Sigmoid colon (tissue), 7 donors: ENCODE data around the gene PCSK9. TPM values are rescaled to one million over a fixed set of nuclear protein-coding genes. Genes with fewer than 3 reads are reported as not detected.

Source experiments
- DNase-seq: peaks from one replicate; pipeline ENCODE4 v3.0.0-alpha.2; 2019
- H3K27ac ChIP-seq, 4 donors: fragments of 200-600 bp; sonication (generic); one replicate each; pipeline ENCODE4 v1.5.1; 2016 to 2019; ENCODE audit warnings: mild to moderate bottlenecking in 1 of 4
- H3K27me3 ChIP-seq, 3 donors: fragments of 200-600 bp; sonication (generic); one replicate each; pipeline ENCODE4 v1.5.1; 2019; ENCODE audit warnings: mild to moderate bottlenecking in 1 of 3
- H3K36me3 ChIP-seq, 4 donors: fragments of 200-600 bp; sonication (generic); one replicate each; pipeline ENCODE4 v1.5.1; 2016 to 2019
- H3K4me1 ChIP-seq, 4 donors: fragments of 200-600 bp; sonication (generic); one replicate each; pipeline ENCODE4 v1.5.1; 2017 to 2019
- H3K4me3 ChIP-seq, 4 donors: fragments of 200-600 bp; sonication (generic); one replicate each; pipeline ENCODE4 v1.5.1; 2017 to 2019; ENCODE audit warnings: mild to moderate bottlenecking in 2 of 4, moderate library complexity in 1 of 4
- H3K9me3 ChIP-seq, 4 donors: fragments of 200-600 bp in 3 of 4; sonication (generic) in 3 of 4; one replicate each; pipeline versions ENCODE4 v1.5.1 to v1.6.1; 2013 to 2019
- EP300 ChIP-seq, 4 donors: sonication (generic); formaldehyde crosslinking; IDR thresholded peaks; one replicate each; pipeline ENCODE4 v1.6.1; 2017; ENCODE audit warnings: antibody characterized with exemption in 4 of 4
- POLR2A ChIP-seq, 2 donors: fragments of 450-650 bp; IDR thresholded peaks; one replicate each; pipeline ENCODE4 v1.6.1; 2016; ENCODE audit warnings: antibody characterized with exemption in 2 of 2, mild to moderate bottlenecking in 2 of 2, moderate library complexity in 2 of 2
- POLR2AphosphoS5 ChIP-seq, 4 donors: sonication (generic); formaldehyde crosslinking; IDR thresholded peaks; one replicate each; pipeline ENCODE4 v1.6.1; 2017; ENCODE audit warnings: antibody characterized with exemption in 4 of 4
- WGBS, 2 donors: extraction: QIAGEN DNeasy Blood & Tissue Kit; methylation state at CpG; one replicate each; pipeline ENCODE4 v1.1.7; 2013; 5-methylcytosine and 5-hydroxymethylcytosine counted together
- intact Hi-C: fragments of 100-400 bp; cut with DNase I; formaldehyde crosslinking; loops from one replicate; pipeline ENCODE4 v1.15.1; 2023
- polyA plus RNA-seq, 3 donors: library from polyadenylated mRNA; stranded (reverse); fragments of 200-250 nt; gene quantifications; one replicate each; pipeline ENCODE4 v1.2.3, GENCODE V29; 2013
- total RNA-seq, 4 donors: library from RNA; depleted of rRNA; stranded (reverse); fragments of >200 nt; gene quantifications; one replicate each; pipeline ENCODE4 v1.1.0, GENCODE V29; 2016
- TF ChIP-seq, protein P1 (sequence below), 4 experiments: fragments of 450-650 bp in 3 of 4; fragments of 200-600 bp in 1 of 4; IDR thresholded peaks; one replicate each; pipeline ENCODE4 v1.5.1; 2016 to 2019; ENCODE audit warnings: antibody characterized with exemption in 4 of 4, mild to moderate bottlenecking in 3 of 4, moderate library complexity in 2 of 4
- donor health status: healthy with polysubstance abuse.
- donor health status: Bipolar disorder and iron deficiency.
- donor health status: healthy.

PCSK9 gene
- total and polyA plus RNA-seq, 7 donors: 0.28 to 41.9 (median 3.4) TPM; not detected in 3

DNA sequence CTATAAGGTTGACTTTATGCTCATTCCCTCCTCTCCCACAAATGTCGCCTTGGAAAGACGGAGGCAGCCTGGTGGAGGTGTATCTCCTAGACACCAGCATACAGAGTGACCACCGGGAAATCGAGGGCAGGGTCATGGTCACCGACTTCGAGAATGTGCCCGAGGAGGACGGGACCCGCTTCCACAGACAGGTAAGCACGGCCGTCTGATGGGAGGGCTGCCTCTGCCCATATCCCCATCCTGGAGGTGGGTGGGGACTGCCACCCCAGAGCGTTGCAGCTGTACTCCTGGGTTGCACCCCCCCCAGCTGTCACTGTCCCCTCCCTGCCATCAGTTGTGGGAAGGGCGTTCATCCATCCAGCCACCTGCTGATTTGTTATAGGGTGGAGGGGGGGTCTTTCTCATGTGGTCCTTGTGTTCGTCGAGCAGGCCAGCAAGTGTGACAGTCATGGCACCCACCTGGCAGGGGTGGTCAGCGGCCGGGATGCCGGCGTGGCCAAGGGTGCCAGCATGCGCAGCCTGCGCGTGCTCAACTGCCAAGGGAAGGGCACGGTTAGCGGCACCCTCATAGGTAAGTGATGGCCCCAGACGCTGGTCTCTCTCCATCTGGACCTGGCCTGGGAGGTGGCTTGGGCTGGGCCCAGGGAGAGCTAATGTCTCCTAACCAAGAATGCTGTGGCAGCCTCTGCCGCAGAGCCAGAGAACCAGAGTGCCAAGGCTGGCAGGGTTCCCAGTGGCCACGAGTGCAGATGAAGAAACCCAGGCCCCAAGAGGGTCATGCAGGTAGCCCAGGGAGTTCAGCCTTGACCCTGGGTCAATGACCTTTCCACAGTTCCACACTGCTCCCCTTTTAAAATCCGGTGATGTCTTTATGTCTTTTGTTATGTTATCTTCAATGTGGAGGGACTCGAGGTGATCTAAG is 13.1 kb downstream of the PCSK9 start:
- H3K4me3 ChIP-seq: no peak overlapping the region
- intact Hi-C loops: no loop called here
- 88 to 90% methylated on average over 29 of the region's 29 CpGs for WGBS, 2 donors
- H3K4me1 ChIP-seq: peaks cover 0 to 9% (median 7%) of the 10 kb centered on the region in 4 donors
- no peaks in the 10 kb centered on the region for H3K36me3 ChIP-seq
- no peaks in the 10 kb centered on the region for H3K9me3 ChIP-seq
- H3K27ac ChIP-seq: no peak overlapping the region
- H3K27me3 ChIP-seq: no peaks in the 10 kb centered on the region
- TF ChIP-seq EP300 (IDR thresholded peaks at IDR 0.05): no peak
- TF ChIP-seq POLR2A (IDR thresholded peaks at IDR 0.05): no peak
- TF ChIP-seq, protein P1, sequence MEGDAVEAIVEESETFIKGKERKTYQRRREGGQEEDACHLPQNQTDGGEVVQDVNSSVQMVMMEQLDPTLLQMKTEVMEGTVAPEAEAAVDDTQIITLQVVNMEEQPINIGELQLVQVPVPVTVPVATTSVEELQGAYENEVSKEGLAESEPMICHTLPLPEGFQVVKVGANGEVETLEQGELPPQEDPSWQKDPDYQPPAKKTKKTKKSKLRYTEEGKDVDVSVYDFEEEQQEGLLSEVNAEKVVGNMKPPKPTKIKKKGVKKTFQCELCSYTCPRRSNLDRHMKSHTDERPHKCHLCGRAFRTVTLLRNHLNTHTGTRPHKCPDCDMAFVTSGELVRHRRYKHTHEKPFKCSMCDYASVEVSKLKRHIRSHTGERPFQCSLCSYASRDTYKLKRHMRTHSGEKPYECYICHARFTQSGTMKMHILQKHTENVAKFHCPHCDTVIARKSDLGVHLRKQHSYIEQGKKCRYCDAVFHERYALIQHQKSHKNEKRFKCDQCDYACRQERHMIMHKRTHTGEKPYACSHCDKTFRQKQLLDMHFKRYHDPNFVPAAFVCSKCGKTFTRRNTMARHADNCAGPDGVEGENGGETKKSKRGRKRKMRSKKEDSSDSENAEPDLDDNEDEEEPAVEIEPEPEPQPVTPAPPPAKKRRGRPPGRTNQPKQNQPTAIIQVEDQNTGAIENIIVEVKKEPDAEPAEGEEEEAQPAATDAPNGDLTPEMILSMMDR (IDR thresholded peaks at IDR 0.05): no peak
- TF ChIP-seq POLR2AphosphoS5 (IDR thresholded peaks at IDR 0.05): no peak
- no peak for DNase-seq

- Histone ChIP-seq H3K27me3 (no peaks in the 10 kb centered on the region), H3K9me3 (no peaks in the 10 kb centered on the region), H3K36me3 (no peaks in the 10 kb centered on the region), H3K27ac (no peak overlapping the region), H3K4me3 (no peak overlapping the region), H3K4me1 (peaks cover 0 to 9% (median 7%) of the 10 kb centered on the region in 4 donors)
- intact Hi-C loops: no loop called here
- TF ChIP-seq POLR2A (IDR thresholded peaks at IDR 0.05) (no peak), POLR2AphosphoS5 (IDR thresholded peaks at IDR 0.05) (no peak), EP300 (IDR thresholded peaks at IDR 0.05) (no peak)
- TF ChIP-seq, protein P1 (IDR thresholded peaks at IDR 0.05): no peak
- no peak for DNase-seq
- WGBS, 2 donors: 63% methylated on average over 7 of the region's 7 CpGs
Measured at GRCh38 chr1:55053265-55053954, 14.1 kb downstream of the PCSK9 start.

GRCh38 chr1:55054396-55054795 is 15.0 kb downstream of the PCSK9 start:
- DNase-seq: no peak
- Histone ChIP-seq H3K27me3 (no peaks in the 10 kb centered on the region), H3K27ac (no peak overlapping the region), H3K36me3 (no peaks in the 10 kb centered on the region), H3K4me3 (no peak overlapping the region), H3K9me3 (no peaks in the 10 kb centered on the region), H3K4me1 (peaks cover 0 to 8% (median 7%) of the 10 kb centered on the region in 4 donors)
- intact Hi-C loops: no loop called here
- WGBS, 2 donors: 92 to 96% methylated on average over 5 of the region's 5 CpGs
- TF ChIP-seq POLR2A (IDR thresholded peaks at IDR 0.05) (no peak), EP300 (IDR thresholded peaks at IDR 0.05) (no peak), POLR2AphosphoS5 (IDR thresholded peaks at IDR 0.05) (no peak)
- TF ChIP-seq, protein P1 (IDR thresholded peaks at IDR 0.05): no peak

DNA sequence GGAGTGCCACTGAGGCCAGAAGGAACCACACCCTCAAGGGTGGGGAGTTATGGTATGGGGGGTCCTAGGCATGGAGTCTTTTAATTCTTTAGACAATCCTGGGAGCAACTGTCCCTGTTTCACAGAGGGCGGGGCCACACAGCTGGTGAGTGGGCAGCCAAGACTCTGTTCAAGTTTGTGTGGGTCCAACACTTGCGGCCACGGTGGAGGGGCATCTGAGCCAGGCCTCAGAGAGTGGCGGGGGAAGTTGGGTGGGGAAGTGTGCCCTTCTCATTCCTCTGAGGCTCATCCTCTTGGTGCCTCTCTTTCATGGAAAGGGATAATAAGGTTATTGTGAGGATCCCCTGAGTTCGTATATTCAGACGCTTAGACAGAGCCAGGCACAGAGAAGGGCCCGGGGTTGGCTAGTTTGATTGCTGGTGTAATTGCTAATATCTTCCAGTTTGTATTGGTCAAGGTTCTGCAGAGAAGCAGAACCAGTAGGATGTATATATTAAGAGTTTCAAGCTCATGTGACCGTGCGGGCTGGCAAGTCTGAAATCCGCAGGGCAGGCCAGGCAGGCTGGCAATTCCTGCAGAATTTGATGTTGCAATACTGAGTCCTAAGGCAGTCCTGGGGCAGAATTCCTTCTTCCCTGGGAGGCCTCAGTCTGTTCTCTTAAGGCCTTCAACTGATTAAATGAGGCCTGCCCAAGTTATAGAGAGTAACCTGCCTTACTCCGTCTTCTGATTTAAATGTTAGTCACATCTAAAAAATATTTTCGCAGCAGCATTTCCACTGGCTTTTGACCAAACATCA is 15.9 kb downstream of the PCSK9 start:
- no peak overlapping the region for H3K27ac ChIP-seq
- TF ChIP-seq POLR2AphosphoS5 (IDR thresholded peaks at IDR 0.05): no peak
- TF ChIP-seq, protein P1 (IDR thresholded peaks at IDR 0.05): no peak
- TF ChIP-seq EP300 (IDR thresholded peaks at IDR 0.05): no peak
- TF ChIP-seq POLR2A (IDR thresholded peaks at IDR 0.05): no peak
- intact Hi-C loops: no loop called here
- H3K9me3 ChIP-seq: no peaks in the 10 kb centered on the region
- 81 to 88% methylated on average over 12 of the region's 12 CpGs for WGBS, 2 donors
- H3K36me3 ChIP-seq: no peaks in the 10 kb centered on the region
- no peak overlapping the region for H3K4me3 ChIP-seq
- no peak for DNase-seq
- no peaks in the 10 kb centered on the region for H3K27me3 ChIP-seq
- peaks cover 0 to 4% (median 0%) of the 10 kb centered on the region in 4 donors for H3K4me1 ChIP-seq
